ENCODE data around the gene RBM22. TPM values are rescaled to one million over a fixed set of nuclear protein-coding genes. Genes with fewer than 3 reads are reported as not detected.
"Not testable (repeated sequence)": the region's sequence is repeated elsewhere in the genome, so short reads cannot be mapped to it uniquely, and the experiment has no call there.

The RBM22 gene
- total RNA-seq = 30.5 TPM
- long read RNA-seq, transcript RBM22-201 (11 exons, 2,342 nt) = major isoform, 8 of 11 reads
- long read RNA-seq, partial matches to known transcripts = 3 of 11 reads
- long read RNA-seq, other reads (novel, unspliced or antisense) = 0 of 11 reads

- intact Hi-C loops (cut with DNase I) = loop anchor here (5.0 kb wide), 3 partner anchors 43 to 147 kb away; partner anchors contain the start of genes IRGM and SMIM3
- DNase-seq (ENCODE audit: missing footprints) (peak; percentile 97), ATAC-seq (peak; percentile 99)
Measured at GRCh38 chr5:150700594-150701377, at the start of gene RBM22. Gene RBM22 (minus strand): TSS chr5:150701062. CDS start chr5:150700985, 77 bp downstream.

GRCh38 chr5:150750469-150750868 lies 49.6 kb upstream of the RBM22 start:
- intact Hi-C loops (cut with DNase I) = no loop called here
- no peak for DNase-seq (ENCODE audit: missing footprints)
- ATAC-seq = no peak

GRCh38 chr5:150743142-150743488 lies 42.3 kb upstream of the RBM22 start:
- DNase-seq (ENCODE audit: missing footprints); ATAC-seq; intact Hi-C loops (cut with DNase I): not testable (repeated sequence)

GRCh38 chr5:150742455-150743141 lies 41.7 kb upstream of the RBM22 start:
- DNase-seq (ENCODE audit: missing footprints); ATAC-seq; intact Hi-C loops (cut with DNase I): not testable (repeated sequence)

- intact Hi-C loops (cut with DNase I) = no loop called here
- no peak for ATAC-seq
- no peak for DNase-seq (ENCODE audit: missing footprints)
Measured at GRCh38 chr5:150740992-150741391, 40.1 kb upstream of the RBM22 start.

- no peak for ATAC-seq
- intact Hi-C loops (cut with DNase I) = no loop called here
- DNase-seq (ENCODE audit: missing footprints) = no peak
Measured at GRCh38 chr5:150738862-150739261, 38.0 kb upstream of the RBM22 start.

GRCh38 chr5:150734579-150735384 lies 33.9 kb upstream of the RBM22 start:
- peak; percentile 78 for ATAC-seq
- peak; percentile 84 for DNase-seq (ENCODE audit: missing footprints)
- intact Hi-C loops (cut with DNase I) = no loop called here

GRCh38 chr5:150731669-150732242 lies 30.9 kb upstream of the RBM22 start:
- intact Hi-C loops (cut with DNase I) = no loop called here
- ATAC-seq (peak; percentile 54), DNase-seq (ENCODE audit: missing footprints) (no peak)

GRCh38 chr5:150729859-150730258 lies 29.0 kb upstream of the RBM22 start:
- no peak for ATAC-seq
- DNase-seq (ENCODE audit: missing footprints) = no peak
- intact Hi-C loops (cut with DNase I) = no loop called here

GRCh38 chr5:150723845-150724244 lies 23.0 kb upstream of the RBM22 start:
- intact Hi-C loops (cut with DNase I) = no loop called here
- DNase-seq (ENCODE audit: missing footprints) (no peak), ATAC-seq (no peak)

GRCh38 chr5:150710165-150710564 lies 9.3 kb upstream of the RBM22 start:
- DNase-seq (ENCODE audit: missing footprints) (no peak), ATAC-seq (no peak)
- intact Hi-C loops (cut with DNase I) = loop anchor here (1.0 kb wide), 1 partner anchor 149 kb away; no protein-coding TSS in a partner anchor

- DNase-seq (ENCODE audit: missing footprints) = no peak
- intact Hi-C loops (cut with DNase I) = no loop called here
- no peak for ATAC-seq
Measured at GRCh38 chr5:150706776-150707390, 6.0 kb upstream of the RBM22 start.

- DNase-seq (ENCODE audit: missing footprints) (no peak), ATAC-seq (no peak)
- intact Hi-C loops (cut with DNase I) = loop anchor here (5.0 kb wide), 3 partner anchors 46 to 144 kb away; partner anchors contain the start of genes IRGM and SMIM3
Measured at GRCh38 chr5:150703762-150704161, 2.9 kb upstream of the RBM22 start.

- intact Hi-C loops (cut with DNase I) = loop anchor here (5.0 kb wide), 3 partner anchors 43 to 147 kb away; partner anchors contain the start of genes IRGM and SMIM3
- DNase-seq (ENCODE audit: missing footprints) (no peak), ATAC-seq (no peak)
Measured at GRCh38 chr5:150700246-150700593, 642 bp downstream of the RBM22 start.

GRCh38 chr5:150694612-150695011 lies 6.2 kb downstream of the RBM22 start:
- ATAC-seq (no peak), DNase-seq (ENCODE audit: missing footprints) (no peak)
- intact Hi-C loops (cut with DNase I) = no loop called here

- DNase-seq (ENCODE audit: missing footprints) (no peak), ATAC-seq (no peak)
- intact Hi-C loops (cut with DNase I) = no loop called here
Measured at GRCh38 chr5:150692276-150692675, 8.6 kb downstream of the RBM22 start.

- intact Hi-C loops (cut with DNase I) = no loop called here
Measured at GRCh38 chr5:150690760-150691159, 10.1 kb downstream of the RBM22 start.

GRCh38 chr5:150689120-150689519 lies 11.7 kb downstream of the RBM22 start:
- ATAC-seq (no peak), DNase-seq (ENCODE audit: missing footprints) (no peak)
- intact Hi-C loops (cut with DNase I) = no loop called here

More at GRCh38 chr5:150690760-150691159, 10.1 kb downstream of the RBM22 start:
- ATAC-seq = no peak
- no peak for DNase-seq (ENCODE audit: missing footprints)
